Measurements from ENCODE around the gene ARHGAP26.
"Not testable (repeated sequence)": the region's sequence is repeated elsewhere in the genome, so short reads cannot be mapped to it uniquely, and the experiment has no call there.

ARHGAP26 gene

GRCh38 chr5:142938266-142938880 is 168.2 kb downstream of the ARHGAP26 start:
- DNase-seq = no peak

- peak in 2 of 3 donors; percentile 72 to 89 for DNase-seq
Observed at GRCh38 chr5:142939006-142939405, 168.8 kb downstream of the ARHGAP26 start.

GRCh38 chr5:142939884-142940283 is 169.7 kb downstream of the ARHGAP26 start:
- peak in 2 of 3 donors; percentile 46 to 78 for DNase-seq

GRCh38 chr5:142941245-142941644 is 171.1 kb downstream of the ARHGAP26 start:
- DNase-seq = peak; percentile 64 to 88 (median 70)

GRCh38 chr5:142942901-142943300 is 172.7 kb downstream of the ARHGAP26 start:
- no peak for DNase-seq

- no peak for DNase-seq
Observed at GRCh38 chr5:142944140-142944539, 174.0 kb downstream of the ARHGAP26 start.

- no peak for DNase-seq
Observed at GRCh38 chr5:142945321-142945720, 175.1 kb downstream of the ARHGAP26 start.

- no peak for DNase-seq
Observed at GRCh38 chr5:142945845-142946244, 175.7 kb downstream of the ARHGAP26 start.

GRCh38 chr5:142946547-142947426 is 176.6 kb downstream of the ARHGAP26 start:
- DNase-seq = no peak

- no peak for DNase-seq
Observed at GRCh38 chr5:142947427-142947709, 177.2 kb downstream of the ARHGAP26 start.

GRCh38 chr5:142952229-142952628 is 182.1 kb downstream of the ARHGAP26 start:
- peak; percentile 19 to 62 (median 40) for DNase-seq

- DNase-seq = not testable (repeated sequence)
Observed at GRCh38 chr5:142952871-142953270, 182.7 kb downstream of the ARHGAP26 start.

- DNase-seq = no peak
Observed at GRCh38 chr5:142954455-142954854, 184.3 kb downstream of the ARHGAP26 start.

- no peak for DNase-seq
Observed at GRCh38 chr5:142955628-142956027, 185.5 kb downstream of the ARHGAP26 start.

- no peak for DNase-seq
Observed at GRCh38 chr5:142957528-142957927, 187.4 kb downstream of the ARHGAP26 start.

GRCh38 chr5:142958944-142959682 is 188.9 kb downstream of the ARHGAP26 start:
- DNase-seq = peak in 2 of 3 donors; percentile 67 to 70

- DNase-seq = peak; percentile 75 to 89 (median 84)
Observed at GRCh38 chr5:142959683-142960657, 189.8 kb downstream of the ARHGAP26 start.

GRCh38 chr5:142961440-142962173 is 191.4 kb downstream of the ARHGAP26 start:
- DNase-seq = no peak

- no peak for DNase-seq
Observed at GRCh38 chr5:142962174-142962533, 192.0 kb downstream of the ARHGAP26 start.

GRCh38 chr5:142965258-142966120 is 195.3 kb downstream of the ARHGAP26 start:
- DNase-seq = not testable (repeated sequence)

- DNase-seq = no peak
Observed at GRCh38 chr5:142966121-142966420, 195.9 kb downstream of the ARHGAP26 start.
